ENCODE data around the gene C11orf21. TPM values are rescaled to one million over a fixed set of nuclear protein-coding genes. Genes with fewer than 3 reads are reported as not detected.

Gene C11orf21
- total RNA-seq, 4 donors from 2014 or later = 0.65 to 2.9 (median 1.2) TPM; not detected in 1

DNA sequence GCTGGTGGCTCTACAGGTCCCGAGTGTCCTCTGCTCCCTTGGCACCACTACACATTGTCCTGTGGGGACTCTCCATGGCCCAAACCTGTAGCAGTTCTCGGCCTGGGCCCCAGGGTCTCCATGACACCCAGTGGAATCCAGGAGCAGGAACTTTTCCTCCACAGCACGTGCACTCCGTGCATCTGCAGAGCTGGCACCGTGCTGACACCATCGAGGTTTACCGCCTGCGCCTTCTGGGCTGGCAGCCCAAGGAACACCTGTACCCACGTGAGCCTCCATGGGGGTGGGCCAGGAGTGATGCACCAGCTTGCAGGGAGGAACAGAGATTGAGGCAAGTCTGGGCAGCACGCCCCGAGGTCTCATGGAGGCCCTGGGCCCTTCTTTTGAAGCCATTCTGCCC is 25.3 kb upstream of the C11orf21 start:
- TF ChIP-seq, protein P1, sequence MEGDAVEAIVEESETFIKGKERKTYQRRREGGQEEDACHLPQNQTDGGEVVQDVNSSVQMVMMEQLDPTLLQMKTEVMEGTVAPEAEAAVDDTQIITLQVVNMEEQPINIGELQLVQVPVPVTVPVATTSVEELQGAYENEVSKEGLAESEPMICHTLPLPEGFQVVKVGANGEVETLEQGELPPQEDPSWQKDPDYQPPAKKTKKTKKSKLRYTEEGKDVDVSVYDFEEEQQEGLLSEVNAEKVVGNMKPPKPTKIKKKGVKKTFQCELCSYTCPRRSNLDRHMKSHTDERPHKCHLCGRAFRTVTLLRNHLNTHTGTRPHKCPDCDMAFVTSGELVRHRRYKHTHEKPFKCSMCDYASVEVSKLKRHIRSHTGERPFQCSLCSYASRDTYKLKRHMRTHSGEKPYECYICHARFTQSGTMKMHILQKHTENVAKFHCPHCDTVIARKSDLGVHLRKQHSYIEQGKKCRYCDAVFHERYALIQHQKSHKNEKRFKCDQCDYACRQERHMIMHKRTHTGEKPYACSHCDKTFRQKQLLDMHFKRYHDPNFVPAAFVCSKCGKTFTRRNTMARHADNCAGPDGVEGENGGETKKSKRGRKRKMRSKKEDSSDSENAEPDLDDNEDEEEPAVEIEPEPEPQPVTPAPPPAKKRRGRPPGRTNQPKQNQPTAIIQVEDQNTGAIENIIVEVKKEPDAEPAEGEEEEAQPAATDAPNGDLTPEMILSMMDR (IDR thresholded peaks at IDR 0.05; ENCODE audit: low read depth) = no peak

DNA sequence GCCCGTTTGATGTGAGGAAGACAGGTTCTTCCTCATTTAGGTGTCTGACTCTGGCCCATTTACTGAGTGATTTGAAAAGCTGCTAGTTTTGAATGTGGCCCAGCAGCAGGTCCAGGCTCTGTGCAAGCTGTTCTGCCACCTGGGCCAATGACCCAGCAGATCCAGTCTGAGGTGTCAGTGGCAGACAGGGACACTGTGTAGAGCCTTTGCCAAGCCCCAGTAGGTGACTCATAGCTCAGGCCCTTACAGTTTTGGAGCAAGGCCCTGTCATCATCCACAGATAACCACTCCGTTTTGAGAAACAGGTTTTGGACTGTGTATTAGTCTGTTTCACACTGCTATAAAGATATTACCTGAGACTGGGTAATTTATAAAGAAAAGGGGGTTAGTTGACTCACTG is 24.0 kb upstream of the C11orf21 start:
- TF ChIP-seq, protein P1 (IDR thresholded peaks at IDR 0.05; ENCODE audit: low read depth) = no peak

DNA sequence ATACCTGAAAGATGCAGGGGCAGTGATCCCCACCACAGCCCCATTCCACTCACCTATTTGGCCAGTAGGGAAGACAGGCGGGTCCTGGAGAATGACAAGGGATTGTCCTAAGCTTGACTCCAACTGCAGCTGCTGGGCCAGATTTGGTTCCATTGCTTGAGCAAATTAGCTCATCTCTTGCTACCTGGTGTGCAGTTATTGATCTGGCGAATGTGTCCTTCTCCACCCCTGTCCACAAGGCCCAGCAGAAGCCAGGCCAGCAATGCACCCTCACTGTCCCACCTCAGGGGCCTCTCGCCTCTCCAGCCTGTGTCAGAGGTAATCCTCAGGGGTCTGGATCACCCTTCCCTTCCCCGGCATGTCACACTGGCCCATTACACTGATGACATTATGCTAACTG is 23.4 kb upstream of the C11orf21 start:
- TF ChIP-seq, protein P1 (IDR thresholded peaks at IDR 0.05; ENCODE audit: low read depth) = no peak

DNA sequence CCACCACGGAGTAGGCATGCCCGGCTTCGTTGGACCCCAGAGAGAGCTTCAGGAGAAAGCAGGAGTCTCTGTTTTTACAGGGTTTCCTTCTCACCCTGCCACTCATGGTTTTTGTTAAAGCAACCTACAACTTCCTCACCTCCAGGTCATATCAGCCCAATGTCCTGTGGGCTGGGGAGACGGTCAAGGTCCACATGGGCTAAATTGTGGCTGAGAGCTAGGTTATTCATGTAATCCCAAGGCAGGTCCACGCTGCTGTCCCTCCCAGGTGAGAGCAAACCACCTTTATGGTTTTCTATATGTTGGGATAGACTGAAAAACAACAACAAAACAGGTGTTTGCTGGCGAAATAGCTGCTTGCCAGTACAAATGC is 19.6 kb upstream of the C11orf21 start:
- TF ChIP-seq, protein P1 (IDR thresholded peaks at IDR 0.05; ENCODE audit: low read depth) = no peak

DNA sequence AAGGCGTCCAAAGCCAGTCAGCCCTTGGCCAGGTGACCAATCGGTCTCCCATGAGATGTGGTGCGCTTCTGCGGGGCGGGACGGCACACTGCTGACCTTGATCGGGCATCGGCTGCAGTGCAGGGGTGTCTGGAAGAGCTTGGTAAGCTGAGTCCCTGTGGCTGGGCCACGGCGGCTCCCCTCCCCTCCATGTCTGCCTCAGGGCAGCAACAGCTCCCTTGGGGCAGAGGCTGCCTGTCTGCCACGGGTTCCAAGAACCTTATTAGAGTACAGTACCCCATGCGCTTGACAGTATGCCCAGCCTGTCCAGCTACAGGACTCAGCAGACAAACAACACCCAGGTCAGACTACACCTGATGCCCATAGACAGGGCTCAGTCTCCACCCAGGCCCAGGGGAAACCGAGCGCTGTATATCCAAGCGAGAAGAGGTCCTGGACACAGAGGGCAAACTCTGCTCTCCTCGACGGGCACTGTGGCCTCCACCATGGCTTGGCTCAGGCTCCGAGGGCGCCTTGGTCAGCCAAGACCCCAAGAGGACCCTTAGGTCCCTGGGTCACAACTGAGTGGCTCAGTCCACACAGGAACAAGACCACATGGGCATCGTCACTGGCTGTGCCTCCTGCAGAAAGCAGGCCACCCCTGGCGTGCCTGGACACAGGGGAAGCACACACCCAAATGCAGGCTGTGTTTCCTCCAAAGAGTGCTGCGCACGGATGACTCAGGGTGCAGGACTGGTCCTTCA is 19.0 kb upstream of the C11orf21 start:
- TF ChIP-seq, protein P1 (IDR thresholded peaks at IDR 0.05; ENCODE audit: low read depth) = no peak

DNA sequence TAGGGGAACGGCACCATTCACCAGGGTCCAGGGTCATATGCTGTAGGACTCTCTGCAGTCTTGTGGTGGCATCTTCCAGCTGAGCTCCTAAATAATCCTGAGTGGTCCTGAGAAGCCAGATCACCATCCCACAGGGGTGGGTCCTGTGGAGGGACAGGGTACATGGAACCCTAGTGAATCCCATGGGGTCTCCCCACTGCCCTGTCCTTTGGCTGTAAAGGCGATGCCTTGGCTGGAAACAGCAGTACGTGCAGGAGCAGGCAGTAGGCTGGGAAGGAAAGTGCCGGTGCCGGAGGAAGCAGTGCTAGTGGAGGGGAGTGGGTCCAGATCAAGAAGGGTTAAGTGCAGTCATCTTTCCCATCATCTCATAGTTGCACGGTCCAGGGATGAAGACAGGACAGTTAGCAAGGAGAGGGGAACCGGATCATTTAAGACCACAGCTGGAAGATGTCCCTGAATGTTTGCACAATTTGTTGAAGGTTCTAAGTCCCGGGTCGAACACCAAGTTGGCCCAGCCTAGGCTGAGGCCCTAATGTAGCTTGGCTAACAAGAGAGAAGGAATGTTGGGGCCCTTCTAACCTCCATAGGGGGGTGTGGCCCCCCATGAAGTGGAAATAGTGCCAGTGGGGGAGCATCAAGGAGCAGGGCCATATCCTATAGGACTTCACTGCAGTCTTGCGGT is 18.2 kb upstream of the C11orf21 start:
- TF ChIP-seq, protein P1 (IDR thresholded peaks at IDR 0.05; ENCODE audit: low read depth) = no peak

DNA sequence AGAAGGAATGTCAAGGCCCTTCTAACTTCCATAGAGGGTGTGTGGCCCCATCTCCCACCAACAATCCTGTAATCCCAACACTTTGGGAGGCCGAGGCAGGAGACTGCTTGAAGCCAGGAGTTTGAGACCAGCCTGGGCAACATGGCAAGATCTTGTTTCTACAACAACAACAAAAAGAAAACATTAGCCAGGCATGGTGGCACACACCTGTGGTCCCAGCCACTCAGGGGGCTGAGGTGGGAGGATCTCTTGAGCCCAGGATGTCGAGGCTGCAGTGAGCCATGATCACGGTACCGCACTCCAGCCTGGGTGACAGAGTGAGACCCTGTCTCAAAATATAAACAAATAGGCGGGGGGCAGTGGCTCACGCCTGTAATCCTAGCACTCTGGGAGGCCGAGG is 17.0 kb upstream of the C11orf21 start:
- TF ChIP-seq, protein P1 (IDR thresholded peaks at IDR 0.05; ENCODE audit: low read depth) = no peak
